Kidney (tissue), 14 donors: Measurements from ENCODE around the gene SMARCC2. TPM values are rescaled to one million over a fixed set of nuclear protein-coding genes. Genes with fewer than 3 reads are reported as not detected.

Experiments
- DNase-seq, 5 donors: peaks; one replicate each; pipeline ENCODE4 v3.0.0-alpha.2; 2013 to 2020
- FAIRE-seq: peaks from 2 replicates; lab custom pipeline; 2012; peaks lifted over from hg19 to GRCh38; lab: Jason Lieb, UNC
- H3K27ac ChIP-seq, 2 donors: one replicate each; pipeline ENCODE4 v1.7.0; 2013; ENCODE audit warnings: low read depth in 2 of 2, low read length in 2 of 2, inconsistent platforms in 1 of 2
- H3K27me3 ChIP-seq: one replicate; pipeline ENCODE4 v1.7.1; 2013; ENCODE audit warnings: low read length, inconsistent platforms; ENCODE audit not compliant: control insufficient read depth, insufficient read depth
- H3K36me3 ChIP-seq, 3 donors: one replicate each; pipeline versions ENCODE4 v1.7.0 to v1.7.1; 2013; ENCODE audit warnings: low read length in 3 of 3, control low read depth in 1 of 3, inconsistent platforms in 1 of 3; ENCODE audit not compliant: insufficient read depth in 3 of 3, control insufficient read depth in 2 of 3
- H3K4me1 ChIP-seq, 3 donors: one replicate each; pipeline versions ENCODE4 v1.7.0 to v1.7.1; 2013; ENCODE audit warnings: low read length in 3 of 3, inconsistent platforms in 1 of 3, low read depth in 1 of 3; ENCODE audit not compliant: control insufficient read depth in 2 of 3, insufficient read depth in 2 of 3
- H3K4me3 ChIP-seq, 3 donors: one replicate each; pipeline versions ENCODE4 v1.7.0 to v1.8.1; 2013; ENCODE audit warnings: low read length in 3 of 3, control low read depth in 1 of 3, inconsistent platforms in 1 of 3
- H3K9ac ChIP-seq, 3 donors: one replicate each; pipeline versions ENCODE4 v1.7.0 to v1.7.1; 2013; ENCODE audit warnings: low read length in 3 of 3, control low read depth in 1 of 3, inconsistent platforms in 1 of 3
- H3K9me3 ChIP-seq, 3 donors: one replicate each; pipeline versions ENCODE4 v1.7.0 to v1.7.1; 2013; ENCODE audit warnings: low read length in 3 of 3, control low read depth in 1 of 3, inconsistent platforms in 1 of 3; ENCODE audit not compliant: control insufficient read depth in 2 of 3, insufficient read depth in 1 of 3
- CTCF ChIP-seq: IDR thresholded peaks from 3 replicates; pipeline ENCODE4 v1.5.1; 2012; ENCODE audit warnings: mild to moderate bottlenecking, moderate library complexity, borderline replicate concordance; ENCODE audit not compliant: insufficient read depth; ENCODE audit errors: extremely low read depth
- intact Hi-C: fragments of 100-400 bp; cut with DNase I; formaldehyde crosslinking; loops from one replicate; pipeline ENCODE4 v1.11.1; 2022
- polyA plus RNA-seq: library from polyadenylated mRNA; stranded (reverse); fragments of 350-450 nt; fragmentation: Illumina TruSeq; extraction: RNeasy Lipid Tissue Mini Kit (QIAGEN cat#74804); gene quantifications from one replicate; pipeline ENCODE4 v1.2.3, GENCODE V29; 2014; ENCODE audit warnings: low read depth, low replicate concordance; ENCODE audit not compliant: insufficient read depth
- total RNA-seq: library from RNA; stranded (reverse); fragmentation: NEBNext Ultra II Directional; extraction: Animal tissue kit (Norgen Biotek cat#: 25700); gene quantifications from one replicate; pipeline ENCODE4 v1.2.1, GENCODE V29; 2021
- donor health status: control.
- donor health status: control.
- donor health status: control.
- donor health status: control.
- donor health status: control.
- donor health status: DM: yes; HTN: yes; CAD: no.
- donor health status: Normal renal cell carcinoma (clear cell type).

Gene SMARCC2
- total and polyA plus RNA-seq, 2 donors from 2014 or later = 18.8 to 112 TPM

GRCh38 chr12:56116267-56117081 is 72.8 kb downstream of the SMARCC2 start, which contains the start of gene RPL41:
RPL41 (plus strand) TSS chr12:56116633.
- H3K27me3 ChIP-seq = no peaks in the 10 kb centered on the region
- peak within 1 kb of the TSS; percentile 87 to 97 for H3K27ac ChIP-seq
- no peak for FAIRE-seq
- peak within 1 kb of the TSS; percentile 91 to 99 (median 99) for H3K4me3 ChIP-seq
- intact Hi-C loops = no loop called here
- no peaks in the 10 kb centered on the region for H3K9me3 ChIP-seq
- no peak for TF ChIP-seq CTCF
- H3K9ac ChIP-seq = peak within 1 kb of the TSS; percentile 91 to 98 (median 97)
- DNase-seq = peak; percentile 97 to 99 (median 97)
- H3K36me3 ChIP-seq = peaks cover 4 to 8% (median 5%) of the 10 kb centered on the region in 3 donors
- H3K4me1 ChIP-seq = peaks cover 0 to 19% (median 15%) of the 10 kb centered on the region in 3 donors

GRCh38 chr12:56115329-56115728 is 74.0 kb downstream of the SMARCC2 start:
- FAIRE-seq = no peak
- peaks cover 10 to 15% (median 15%) of the 10 kb centered on the region in 3 donors for H3K36me3 ChIP-seq
- H3K9me3 ChIP-seq = no peaks in the 10 kb centered on the region
- peak overlapping the region; percentile 91 to 99 (median 99) for H3K4me3 ChIP-seq
- no peaks in the 10 kb centered on the region for H3K27me3 ChIP-seq
- peak overlapping the region in 2 of 3 donors; percentile 91 to 98 for H3K9ac ChIP-seq
- peak in 2 of 5 donors; percentile 23 to 50 for DNase-seq
- H3K4me1 ChIP-seq = peaks cover 0 to 16% (median 15%) of the 10 kb centered on the region in 3 donors
- no peak for TF ChIP-seq CTCF
- intact Hi-C loops = no loop called here
- H3K27ac ChIP-seq = peak overlapping the region in 1 of 2 donors; percentile 7

GRCh38 chr12:56114084-56114483 is 75.2 kb downstream of the SMARCC2 start:
- Histone ChIP-seq H3K4me1 (peaks cover 0 to 8% (median 7%) of the 10 kb centered on the region in 3 donors), H3K27ac (no peak overlapping the region), H3K27me3 (no peaks in the 10 kb centered on the region), H3K9me3 (no peaks in the 10 kb centered on the region), H3K4me3 (no peak overlapping the region), H3K9ac (no peak overlapping the region), H3K36me3 (peaks cover 15 to 28% (median 21%) of the 10 kb centered on the region in 3 donors)
- intact Hi-C loops = no loop called here
- FAIRE-seq (no peak), DNase-seq (no peak)
- TF ChIP-seq CTCF = no peak

Other genes with a start within 250 kb of the SMARCC2 start
- gene PMEL, start 223.4 kb downstream of the SMARCC2 start, total RNA-seq = 1.7 TPM
- gene PMEL, start 223.4 kb downstream of the SMARCC2 start, polyA plus RNA-seq = 3.5 TPM
- 23.2 TPM for gene CDK2, start 222.7 kb downstream of the SMARCC2 start, total RNA-seq
- gene CDK2, start 222.7 kb downstream of the SMARCC2 start, polyA plus RNA-seq = 7.6 TPM
- 112 TPM for gene RAB5B, start 215.4 kb downstream of the SMARCC2 start, total RNA-seq
- gene RAB5B, start 215.4 kb downstream of the SMARCC2 start, polyA plus RNA-seq = 72.5 TPM
- 33.1 TPM for gene SUOX, start 192.2 kb downstream of the SMARCC2 start, total RNA-seq
- 61.1 TPM for gene SUOX, start 192.2 kb downstream of the SMARCC2 start, polyA plus RNA-seq
- 9.4 TPM for gene IKZF4, start 168.4 kb downstream of the SMARCC2 start, total RNA-seq
- gene IKZF4, start 168.4 kb downstream of the SMARCC2 start, polyA plus RNA-seq = 2.7 TPM
- gene RPS26, start 147.6 kb downstream of the SMARCC2 start, total RNA-seq = 46.7 TPM
- 637 TPM for gene RPS26, start 147.6 kb downstream of the SMARCC2 start, polyA plus RNA-seq
- 58.1 TPM for gene ERBB3, start 109.3 kb downstream of the SMARCC2 start, total RNA-seq
- 31.5 TPM for gene ERBB3, start 109.3 kb downstream of the SMARCC2 start, polyA plus RNA-seq
- 76.8 TPM for gene PA2G4, start 84.9 kb downstream of the SMARCC2 start, total RNA-seq
- 72.4 TPM for gene PA2G4, start 84.9 kb downstream of the SMARCC2 start, polyA plus RNA-seq
- 2,987 TPM for gene RPL41, start 72.8 kb downstream of the SMARCC2 start, total RNA-seq
- gene RPL41, start 72.8 kb downstream of the SMARCC2 start, polyA plus RNA-seq = 5,602 TPM
- 8.6 TPM for gene ZC3H10, start 71.2 kb downstream of the SMARCC2 start, total RNA-seq
- gene ZC3H10, start 71.2 kb downstream of the SMARCC2 start, polyA plus RNA-seq = 2.4 TPM
- 104 TPM for gene ESYT1, start 61.2 kb downstream of the SMARCC2 start, total RNA-seq
- gene ESYT1, start 61.2 kb downstream of the SMARCC2 start, polyA plus RNA-seq = 40.4 TPM
- gene MYL6B, start 36.9 kb downstream of the SMARCC2 start, total RNA-seq = 48.2 TPM
- gene MYL6B, start 36.9 kb downstream of the SMARCC2 start, polyA plus RNA-seq = 142 TPM
- 1,630 TPM for gene MYL6, start 31.1 kb downstream of the SMARCC2 start, total RNA-seq
- gene MYL6, start 31.1 kb downstream of the SMARCC2 start, polyA plus RNA-seq = 4,190 TPM
- 45.5 TPM for gene RNF41, start 32.4 kb upstream of the SMARCC2 start, total RNA-seq
- gene RNF41, start 32.4 kb upstream of the SMARCC2 start, polyA plus RNA-seq = 17.6 TPM
- 31.0 TPM for gene NABP2, start 34.9 kb upstream of the SMARCC2 start, total RNA-seq
- gene NABP2, start 34.9 kb upstream of the SMARCC2 start, polyA plus RNA-seq = 42.3 TPM
- 5.1 TPM for gene SLC39A5, start 40.6 kb upstream of the SMARCC2 start, total RNA-seq
- 164 TPM for gene SLC39A5, start 40.6 kb upstream of the SMARCC2 start, polyA plus RNA-seq
- 46.4 TPM for gene ANKRD52, start 68.9 kb upstream of the SMARCC2 start, total RNA-seq
- 8.6 TPM for gene ANKRD52, start 68.9 kb upstream of the SMARCC2 start, polyA plus RNA-seq
- 14.5 TPM for gene COQ10A, start 77.5 kb upstream of the SMARCC2 start, total RNA-seq
- 30.0 TPM for gene COQ10A, start 77.5 kb upstream of the SMARCC2 start, polyA plus RNA-seq
- 166 TPM for gene CS, start 110.8 kb upstream of the SMARCC2 start, total RNA-seq
- gene CS, start 110.8 kb upstream of the SMARCC2 start, polyA plus RNA-seq = 105 TPM
- gene CNPY2, start 126.5 kb upstream of the SMARCC2 start, total RNA-seq = 112 TPM
- 156 TPM for gene CNPY2, start 126.5 kb upstream of the SMARCC2 start, polyA plus RNA-seq
- gene PAN2, start 144.5 kb upstream of the SMARCC2 start, total RNA-seq = 83.0 TPM
- gene PAN2, start 144.5 kb upstream of the SMARCC2 start, polyA plus RNA-seq = 27.1 TPM
- gene IL23A, start 149.4 kb upstream of the SMARCC2 start, total RNA-seq = 0.88 TPM
- not detected for gene IL23A, start 149.4 kb upstream of the SMARCC2 start, polyA plus RNA-seq
- 120 TPM for gene STAT2, start 170.6 kb upstream of the SMARCC2 start, total RNA-seq
- 27.2 TPM for gene STAT2, start 170.6 kb upstream of the SMARCC2 start, polyA plus RNA-seq
- gene APOF, start 173.4 kb upstream of the SMARCC2 start, total RNA-seq = not detected
- gene APOF, start 173.4 kb upstream of the SMARCC2 start, polyA plus RNA-seq = not detected